ENCODE results near the gene ANK2. TPM values are rescaled to one million over a fixed set of nuclear protein-coding genes. Genes with fewer than 3 reads are reported as not detected.

The ANK2 gene
- total and polyA plus RNA-seq, 2 experiments from 2014 or later, result 7.7 to 40.4 TPM

- H3K79me2 ChIP-seq (replicated peaks; ENCODE audit: insufficient read depth), result no peaks in the 10 kb centered on the region
- H3K27ac Mint-ChIP-seq, result no peak overlapping the region
- peaks cover 23% of the 10 kb centered on the region for H3K36me3 Mint-ChIP-seq (ENCODE audit: low read depth)
- no peak for TF ChIP-seq EZH2phosphoT487 (IDR thresholded peaks at IDR 0.05; ENCODE audit: unreplicated experiment)
- no peak for TF ChIP-seq ZNF114 (CRISPR knock-in tag; IDR thresholded peaks at IDR 0.05)
- TF ChIP-seq ZNF331 (CRISPR knock-in tag; IDR thresholded peaks at IDR 0.05; ENCODE audit: low read depth), result no peak
- TF ChIP-seq EZH2 (IDR thresholded peaks at IDR 0.05; ENCODE audit: low read depth, unreplicated experiment), result no peak
- no peak for TF ChIP-seq REST (IDR thresholded peaks at IDR 0.05; ENCODE audit: unreplicated experiment)
- TF ChIP-seq CREB1 (CRISPR knock-in tag; IDR thresholded peaks at IDR 0.05; ENCODE audit: low read depth), result no peak
- no peak for TF ChIP-seq NANOG (IDR thresholded peaks at IDR 0.05; ENCODE audit: borderline replicate concordance)
- no peak for TF ChIP-seq JUNB (IDR thresholded peaks at IDR 0.05; ENCODE audit: unreplicated experiment)
- no peak for TF ChIP-seq ZNF462 (CRISPR knock-in tag; IDR thresholded peaks at IDR 0.05)
- no peak for TF ChIP-seq ETS1 (IDR thresholded peaks at IDR 0.05)
- TF ChIP-seq POLR2AphosphoS5 (IDR thresholded peaks at IDR 0.05; ENCODE audit: low read depth), result no peak
- TF ChIP-seq CTCF (conservative IDR thresholded peaks at IDR 0.05; ENCODE audit: low read depth in 2 of 2), result no peak
- TF ChIP-seq STAT1 (IDR thresholded peaks at IDR 0.05; ENCODE audit: unreplicated experiment), result no peak
- H3K36me3 ChIP-seq (ENCODE audit: insufficient read depth), result no peaks in the 10 kb centered on the region
- H3K4me3 Mint-ChIP-seq, result no peak overlapping the region
- no peaks in the 10 kb centered on the region for H3K9me2 ChIP-seq (ENCODE audit: insufficient read depth)
- H3K4me2 ChIP-seq, result no peak overlapping the region
- no peak for DNase-seq (ENCODE audit: low spot score)
- H2AFZ ChIP-seq, result no peak overlapping the region
- H3K4me1 ChIP-seq (ENCODE audit: insufficient read depth), result peaks cover 32% of the 10 kb centered on the region
- H3K9me3 Mint-ChIP-seq, result peaks cover 14% of the 10 kb centered on the region; the same call in 2 of the 3 replicates
- H3K4me1 Mint-ChIP-seq, result peaks cover 50% of the 10 kb centered on the region
- no peak overlapping the region for H3K27ac ChIP-seq (ENCODE audit: low read depth)
- no peaks in the 10 kb centered on the region for H3K27me3 ChIP-seq (ENCODE audit: insufficient read depth)
- H4K20me1 ChIP-seq (replicated peaks; ENCODE audit: insufficient read depth), result no peaks in the 10 kb centered on the region
- ATAC-seq, result no peak
- peaks cover 4% of the 10 kb centered on the region for H3K27me3 Mint-ChIP-seq (ENCODE audit: insufficient read depth, low read depth, poor library complexity)
- no peak overlapping the region for H3K4me3 ChIP-seq
- no peaks in the 10 kb centered on the region for H3F3A ChIP-seq (replicated peaks; ENCODE audit: low read depth)
Measured at GRCh38 chr4:113272523-113272922, 223.1 kb downstream of the ANK2 start.
